Measurements from ENCODE around the gene PSD.

The PSD gene

GRCh38 chr10:102438374-102438773 lies 19.8 kb upstream of the PSD start:
- no peak for DNase-seq (ENCODE audit: low read depth)

- no peak for DNase-seq (ENCODE audit: low read depth)
Measured at GRCh38 chr10:102437515-102437914, 18.9 kb upstream of the PSD start.

- no peak for DNase-seq (ENCODE audit: low read depth)
Measured at GRCh38 chr10:102436312-102436711, 17.7 kb upstream of the PSD start.

- DNase-seq (ENCODE audit: low read depth), result no peak
Measured at GRCh38 chr10:102435529-102436233, 17.1 kb upstream of the PSD start.

- no peak for DNase-seq (ENCODE audit: low read depth)
Measured at GRCh38 chr10:102435133-102435497, 16.5 kb upstream of the PSD start.

GRCh38 chr10:102434394-102435132 lies 16.0 kb upstream of the PSD start:
- DNase-seq (ENCODE audit: low read depth), result no peak

GRCh38 chr10:102433619-102434046 lies 15.0 kb upstream of the PSD start:
- DNase-seq (ENCODE audit: low read depth), result no peak

- DNase-seq (ENCODE audit: low read depth), result peak; percentile 89
Measured at GRCh38 chr10:102432162-102432950, 13.8 kb upstream of the PSD start, which contains the start of gene CUEDC2. CUEDC2 (minus strand) TSS chr10:102432574; CDS start chr10:102425188, 7,386 bp downstream.

GRCh38 chr10:102431452-102432124 lies 13.0 kb upstream of the PSD start:
- no peak for DNase-seq (ENCODE audit: low read depth)

GRCh38 chr10:102429468-102429867 lies 10.9 kb upstream of the PSD start:
- no peak for DNase-seq (ENCODE audit: low read depth)

GRCh38 chr10:102426803-102427287 lies 8.3 kb upstream of the PSD start:
- no peak for DNase-seq (ENCODE audit: low read depth)

GRCh38 chr10:102425444-102425843 lies 6.9 kb upstream of the PSD start:
- DNase-seq (ENCODE audit: low read depth), result no peak

- no peak for DNase-seq (ENCODE audit: low read depth)
Measured at GRCh38 chr10:102424916-102425315, 6.3 kb upstream of the PSD start.

- DNase-seq (ENCODE audit: low read depth), result no peak
Measured at GRCh38 chr10:102424145-102424544, 5.6 kb upstream of the PSD start.

- no peak for DNase-seq (ENCODE audit: low read depth)
Measured at GRCh38 chr10:102423372-102423968, 4.9 kb upstream of the PSD start.

- DNase-seq (ENCODE audit: low read depth), result no peak
Measured at GRCh38 chr10:102422545-102423129, 4.1 kb upstream of the PSD start.

GRCh38 chr10:102421757-102422512 lies 3.4 kb upstream of the PSD start:
- no peak for DNase-seq (ENCODE audit: low read depth)

GRCh38 chr10:102421507-102421756 lies 2.8 kb upstream of the PSD start:
- no peak for DNase-seq (ENCODE audit: low read depth)

GRCh38 chr10:102420714-102421506 lies 2.3 kb upstream of the PSD start, which contains the start of gene FBXL15:
FBXL15 (plus strand) TSS chr10:102420836; CDS start chr10:102421130, 294 bp downstream.
- peak; percentile 96 for DNase-seq (ENCODE audit: low read depth)
